ENCODE measurements around the gene ALDH7A1.

Gene ALDH7A1

GRCh38 chr5:126499278-126499677, 95.7 kb downstream of the ALDH7A1 start:
- H3K36me3 ChIP-seq: no peaks in the 10 kb centered on the region
- no peak for DNase-seq
- H3K4me3 ChIP-seq (ENCODE audit: low read depth, low read length): no peak overlapping the region
- H3K27ac ChIP-seq: no peak overlapping the region
- TF ChIP-seq CTCF (IDR thresholded peaks at IDR 0.05; ENCODE audit: low read depth, low read length): no peak
- no peaks in the 10 kb centered on the region for H3K27me3 ChIP-seq (ENCODE audit: insufficient read depth, low read depth, severe bottlenecking)
- no peaks in the 10 kb centered on the region for H3K9me3 ChIP-seq (ENCODE audit: severe bottlenecking)

- H3K9me3 ChIP-seq (ENCODE audit: severe bottlenecking): no peaks in the 10 kb centered on the region
- H3K27me3 ChIP-seq (ENCODE audit: insufficient read depth, low read depth, severe bottlenecking): no peaks in the 10 kb centered on the region
- no peak overlapping the region for H3K4me3 ChIP-seq (ENCODE audit: low read depth, low read length)
- DNase-seq: peak; percentile 41
- H3K27ac ChIP-seq: no peak overlapping the region
- TF ChIP-seq CTCF (IDR thresholded peaks at IDR 0.05; ENCODE audit: low read depth, low read length): no peak
- no peaks in the 10 kb centered on the region for H3K36me3 ChIP-seq
These were observed 97.5 kb downstream of the ALDH7A1 start for GRCh38 chr5:126497506-126497905.

GRCh38 chr5:126494393-126494792, 100.6 kb downstream of the ALDH7A1 start:
- TF ChIP-seq CTCF (IDR thresholded peaks at IDR 0.05; ENCODE audit: low read depth, low read length): no peak
- Histone ChIP-seq H3K4me3 (ENCODE audit: low read depth, low read length) (no peak overlapping the region), H3K9me3 (ENCODE audit: severe bottlenecking) (no peaks in the 10 kb centered on the region), H3K27me3 (ENCODE audit: insufficient read depth, low read depth, severe bottlenecking) (no peaks in the 10 kb centered on the region), H3K36me3 (no peaks in the 10 kb centered on the region), H3K27ac (no peak overlapping the region)
- DNase-seq: no peak

- Histone ChIP-seq H3K27ac (no peak overlapping the region; the same call in 1 of the 2 replicates), H3K36me3 (no peaks in the 10 kb centered on the region), H3K27me3 (ENCODE audit: insufficient read depth, low read depth, severe bottlenecking) (no peaks in the 10 kb centered on the region), H3K4me3 (ENCODE audit: low read depth, low read length) (no peak overlapping the region), H3K9me3 (ENCODE audit: severe bottlenecking) (no peaks in the 10 kb centered on the region)
- peak; percentile 70 for DNase-seq
- peak; percentile 68 for TF ChIP-seq CTCF (IDR thresholded peaks at IDR 0.05; ENCODE audit: low read depth, low read length)
These were observed 102.1 kb downstream of the ALDH7A1 start for GRCh38 chr5:126492939-126493338.

GRCh38 chr5:126490167-126490940, 104.7 kb downstream of the ALDH7A1 start:
- no peaks in the 10 kb centered on the region for H3K9me3 ChIP-seq (ENCODE audit: severe bottlenecking)
- peak overlapping the region; percentile 20 for H3K4me3 ChIP-seq (ENCODE audit: low read depth, low read length)
- no peaks in the 10 kb centered on the region for H3K27me3 ChIP-seq (ENCODE audit: insufficient read depth, low read depth, severe bottlenecking)
- no peaks in the 10 kb centered on the region for H3K36me3 ChIP-seq
- TF ChIP-seq CTCF (IDR thresholded peaks at IDR 0.05; ENCODE audit: low read depth, low read length): peak; percentile 47
- peak overlapping the region; percentile 94 for H3K27ac ChIP-seq
- peak; percentile 74 for DNase-seq
